Panc1 (cell line): ENCODE data around the gene RENBP. TPM values are rescaled to one million over a fixed set of nuclear protein-coding genes. Genes with fewer than 3 reads are reported as not detected.

ENCODE experiments used
- ATAC-seq: fragments of 200-7000 bp; cut with Tn5 transposase; 2 replicates; pipeline ENCODE4 v1.9.1; 2020; ENCODE audit warnings: mild to moderate bottlenecking, moderate library complexity
- BruUV-seq: library from RNA; stranded (reverse); fragments of 400-500 nt; replicated peaks from 2 replicates; lab custom pipeline; 2021; lab: Mats Ljungman, UMichigan
- CTCF ChIA-PET: fragments of 300-600 bp; sonication (Branson Sonifier 250); formaldehyde crosslinking; loops from one replicate; lab custom pipeline; 2022; ENCODE audit warnings: antibody characterized with exemption; lab: Charles Lee
- POLR2A ChIA-PET: fragments of 300-600 bp; sonication (Branson Sonifier 250); formaldehyde crosslinking; loops from one replicate; lab custom pipeline; 2022; ENCODE audit warnings: antibody characterized with exemption; lab: Charles Lee
- DNase-seq: peaks from one replicate; pipeline ENCODE4 v3.0.0-alpha.2; 2010; ENCODE audit warnings: low read depth, low spot score
- H3K27ac ChIP-seq: 2 replicates; pipeline ENCODE4 v1.5.1; 2011; ENCODE audit warnings: mild to moderate bottlenecking, low read length, inconsistent platforms
- H3K27me3 ChIP-seq: fragments of 200-500 bp; sonication (Bioruptor generic); 2 replicates; pipeline ENCODE4 v1.6.0; 2014; ENCODE audit warnings: low read length, inconsistent platforms; ENCODE audit not compliant: control insufficient read depth, insufficient read depth
- H3K36me3 ChIP-seq: fragments of 200-500 bp; sonication (Bioruptor generic); 2 replicates; pipeline ENCODE4 v1.5.1; 2014; ENCODE audit warnings: inconsistent platforms, mild to moderate bottlenecking, low read length, moderate library complexity; ENCODE audit not compliant: control insufficient read depth, insufficient read depth
- H3K4me1 ChIP-seq: 2 replicates; pipeline ENCODE4 v1.5.1; 2011; ENCODE audit warnings: inconsistent platforms, mild to moderate bottlenecking, low read length, moderate library complexity; ENCODE audit not compliant: control insufficient read depth, insufficient read depth
- H3K4me3 ChIP-seq, 2 experiments: 2 replicates each; pipeline ENCODE4 v1.5.1; 2011 to 2012; ENCODE audit warnings: low read depth in 2 of 2, low read length in 2 of 2, mild to moderate bottlenecking in 2 of 2, inconsistent platforms in 1 of 2, moderate library complexity in 1 of 2
- H3K9me3 ChIP-seq: fragments of 200-500 bp; sonication (Bioruptor generic); 2 replicates; pipeline ENCODE4 v1.5.1; 2014; ENCODE audit warnings: low read depth, mild to moderate bottlenecking, inconsistent platforms, low read length, moderate library complexity; ENCODE audit not compliant: control insufficient read depth, insufficient read depth
- CTCF ChIP-seq: fragments of 450-650 bp; IDR thresholded peaks from 2 replicates; pipeline ENCODE4 v1.5.1; 2017; ENCODE audit warnings: mild to moderate bottlenecking
- POLR2AphosphoS5 ChIP-seq: IDR thresholded peaks from 2 replicates; pipeline ENCODE4 v1.6.1; 2012; ENCODE audit warnings: mild to moderate bottlenecking, low read depth, low read length, moderate library complexity
- REST ChIP-seq, 2 experiments: IDR thresholded peaks; 2 replicates each; pipeline ENCODE4 v1.6.1; 2011 to 2012; ENCODE audit warnings: low read depth in 2 of 2, control low read depth in 1 of 2, low read length in 1 of 2, mild to moderate bottlenecking in 1 of 2, moderate library complexity in 1 of 2; ENCODE audit not compliant: insufficient read depth in 1 of 2
- SIN3A ChIP-seq: IDR thresholded peaks from 2 replicates; pipeline ENCODE4 v1.6.1; 2012; ENCODE audit warnings: low read depth, mild to moderate bottlenecking, low read length, moderate library complexity, borderline replicate concordance; ENCODE audit not compliant: insufficient read depth
- TCF7L2 ChIP-seq: IDR thresholded peaks from 2 replicates; pipeline ENCODE4 v1.6.1; 2011; ENCODE audit warnings: mild to moderate bottlenecking, low read depth, low read length, inconsistent platforms
- in situ Hi-C: cut with HindIII; loops from 2 replicates; pipeline ENCODE4 v1.10.0; 2016; ENCODE audit warnings: low sequenced_read_pairs, low pct_unique_long_range_greater_than_20kb
- intact Hi-C: fragments of 100-400 bp; cut with micrococcal nuclease; formaldehyde crosslinking; loops from one replicate; pipeline ENCODE4 v1.10.0; 2022; ENCODE audit not compliant: unreplicated experiment
- total RNA-seq: library from RNA; stranded (reverse); gene quantifications from one replicate; pipeline ENCODE4 v1.2.1, GENCODE V29; 2021; ENCODE audit not compliant: unreplicated experiment

RENBP gene
- total RNA-seq, 1 experiment from 2014 or later = 0.62 TPM

DNA sequence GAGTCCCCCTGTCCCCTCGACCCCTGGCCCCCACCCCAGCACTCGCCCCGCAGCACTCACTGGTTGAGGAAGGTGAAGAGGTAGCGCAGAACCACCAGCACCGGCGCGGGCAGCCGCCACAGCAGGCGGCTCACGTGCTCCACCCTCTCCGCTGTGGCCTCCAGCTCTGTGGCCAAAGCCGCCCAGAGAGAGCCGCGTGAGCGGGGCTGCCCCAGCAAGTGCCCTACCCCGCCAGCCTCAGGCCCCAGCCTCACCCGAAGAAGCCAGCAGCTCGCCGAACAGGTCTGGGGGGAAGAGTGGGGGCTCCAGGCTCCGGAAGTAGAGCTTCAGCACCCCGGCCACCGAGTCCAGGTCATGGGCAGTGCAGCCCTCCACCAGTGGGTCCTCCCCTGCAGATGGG, 34.0 kb downstream of the RENBP start:
- intact Hi-C loops (no loop called here), in situ Hi-C loops (no loop called here)
- BruUV-seq = no TSS peak
- Histone ChIP-seq H3K4me1 (peaks cover 9% of the 10 kb centered on the region; the same call in 1 of the 2 replicates), H3K27me3 (no peaks in the 10 kb centered on the region), H3K27ac (no peak overlapping the region), H3K36me3 (no peaks in the 10 kb centered on the region), H3K4me3 (no peak overlapping the region), H3K9me3 (no peaks in the 10 kb centered on the region)
- CTCF ChIA-PET = interaction anchor here (0.6 to 3.1 kb wide), 4 partner anchors 12 to 137 kb away, joined by 3 to 24 read pairs (median 4); no protein-coding TSS in a partner anchor
- TF ChIP-seq POLR2AphosphoS5 (no peak), REST (IDR thresholded peaks at IDR 0.05; ENCODE audit: insufficient read depth in 1 of 2, low read depth in 2 of 2, low read length in 1 of 2) (no peak), TCF7L2 (no peak), CTCF (no peak), SIN3A (no peak)
- ATAC-seq = no peak
- DNase-seq = no peak
- POLR2A ChIA-PET = no interaction called here

DNA sequence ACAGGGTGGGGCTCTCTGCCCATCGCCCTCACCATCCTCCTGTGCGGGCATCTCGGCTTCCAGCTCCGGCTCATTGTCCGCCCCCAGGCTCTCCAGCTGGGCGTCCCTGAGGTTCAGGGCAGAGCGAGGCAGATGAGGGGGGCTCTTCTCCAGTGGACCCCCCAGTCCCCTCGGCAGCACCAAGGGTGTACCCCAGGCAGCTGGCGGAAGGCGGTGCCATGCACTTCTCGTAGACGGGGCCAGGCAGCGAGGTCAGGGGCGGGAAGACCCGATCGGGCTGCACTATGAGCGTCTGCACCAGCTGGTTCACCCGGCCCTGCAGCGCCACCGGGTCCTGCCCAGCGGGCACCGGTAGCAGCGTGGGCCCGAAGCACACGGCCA, 34.5 kb downstream of the RENBP start:
- no peak for TF ChIP-seq REST (IDR thresholded peaks at IDR 0.05; ENCODE audit: insufficient read depth in 1 of 2, low read depth in 2 of 2, low read length in 1 of 2)
- TF ChIP-seq TCF7L2 = no peak
- TF ChIP-seq SIN3A = no peak
- no peak for TF ChIP-seq CTCF
- no peak for TF ChIP-seq POLR2AphosphoS5
- H3K36me3 ChIP-seq = no peaks in the 10 kb centered on the region
- no peak overlapping the region for H3K27ac ChIP-seq
- H3K4me3 ChIP-seq = no peak overlapping the region
- ChIA-PET CTCF (interaction anchor here (0.6 to 3.1 kb wide), 3 partner anchors 13 to 104 kb away, joined by 3 to 24 read pairs (median 3); no protein-coding TSS in a partner anchor), POLR2A (no interaction called here)
- H3K27me3 ChIP-seq = no peaks in the 10 kb centered on the region
- intact Hi-C loops (no loop called here), in situ Hi-C loops (no loop called here)
- no peak for ATAC-seq
- no peaks in the 10 kb centered on the region for H3K9me3 ChIP-seq
- DNase-seq = no peak
- peaks cover 10% of the 10 kb centered on the region for H3K4me1 ChIP-seq
- no TSS peak for BruUV-seq
